Stimulated activated CD4-positive, alpha-beta T cell treated with anti-CD3 and anti-CD28 coated beads, TNF-alpha, amount 100 ng/mL, for 48 hours (primary cell): ENCODE results near the gene GALNT2.

ENCODE experiments used
- DNase-seq, 3 donors: peaks; one replicate each; pipeline ENCODE4 v3.0.0-alpha.2; 2020; ENCODE audit warnings: low read depth in 3 of 3

GALNT2 gene

DNA sequence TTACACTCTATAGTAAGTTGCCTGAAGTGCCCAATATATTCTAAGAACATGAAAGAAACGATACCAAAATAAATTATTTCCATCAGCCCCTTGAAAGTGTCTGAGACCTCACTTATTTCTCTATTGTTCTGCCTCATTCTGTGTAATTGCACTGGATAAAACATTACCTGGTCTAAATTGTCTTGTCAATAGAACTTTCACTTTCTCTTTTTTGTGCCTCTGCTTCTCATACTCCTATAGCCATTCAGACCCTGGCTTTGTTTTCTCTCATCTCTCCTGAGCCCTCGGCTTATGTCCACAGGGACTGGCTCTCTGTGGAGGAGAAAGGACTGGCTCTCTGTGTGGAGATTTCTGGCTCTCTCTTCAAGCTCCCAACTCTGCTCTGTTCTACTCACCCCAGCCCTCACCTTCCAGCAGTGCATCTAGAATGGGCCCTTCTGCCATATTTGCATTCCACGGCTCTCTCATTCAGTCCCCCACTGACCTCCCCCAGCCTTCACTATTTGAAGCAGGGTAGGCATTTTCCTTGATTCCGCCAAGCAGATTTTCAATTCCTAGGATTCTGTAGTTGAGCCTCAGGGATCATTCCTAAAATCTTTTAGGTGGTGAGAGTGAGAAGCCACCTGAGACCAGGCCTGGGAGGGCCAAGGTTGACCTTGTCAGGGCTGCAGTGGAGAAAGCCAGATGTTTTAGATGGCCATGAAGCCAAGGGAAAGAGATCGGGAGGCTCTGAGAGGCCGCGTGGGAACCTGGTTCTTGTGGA, 15.9 kb upstream of the GALNT2 start:
- no peak for DNase-seq

DNA sequence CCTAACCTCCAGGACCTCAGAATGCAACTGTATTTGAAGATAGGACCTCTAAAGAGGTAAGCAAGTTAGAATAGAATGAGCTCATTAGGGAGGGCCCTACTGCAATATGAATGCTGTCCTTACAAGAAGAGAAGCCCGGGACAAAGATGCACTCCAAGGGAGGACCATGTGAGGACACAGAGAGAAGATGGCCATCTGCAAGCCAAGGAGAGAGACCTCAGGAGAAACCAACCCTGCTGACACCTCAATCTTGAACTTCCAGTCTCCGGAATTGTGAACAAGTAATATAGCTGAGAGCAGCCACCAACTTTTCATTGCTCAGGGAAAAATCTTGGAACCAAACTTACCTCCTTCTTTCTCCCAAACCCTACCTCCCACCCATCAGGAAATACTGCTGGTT, 15.0 kb upstream of the GALNT2 start:
- no peak for DNase-seq

GRCh38 chr1:230052665-230053064, 14.4 kb upstream of the GALNT2 start:
- DNase-seq = no peak

DNA sequence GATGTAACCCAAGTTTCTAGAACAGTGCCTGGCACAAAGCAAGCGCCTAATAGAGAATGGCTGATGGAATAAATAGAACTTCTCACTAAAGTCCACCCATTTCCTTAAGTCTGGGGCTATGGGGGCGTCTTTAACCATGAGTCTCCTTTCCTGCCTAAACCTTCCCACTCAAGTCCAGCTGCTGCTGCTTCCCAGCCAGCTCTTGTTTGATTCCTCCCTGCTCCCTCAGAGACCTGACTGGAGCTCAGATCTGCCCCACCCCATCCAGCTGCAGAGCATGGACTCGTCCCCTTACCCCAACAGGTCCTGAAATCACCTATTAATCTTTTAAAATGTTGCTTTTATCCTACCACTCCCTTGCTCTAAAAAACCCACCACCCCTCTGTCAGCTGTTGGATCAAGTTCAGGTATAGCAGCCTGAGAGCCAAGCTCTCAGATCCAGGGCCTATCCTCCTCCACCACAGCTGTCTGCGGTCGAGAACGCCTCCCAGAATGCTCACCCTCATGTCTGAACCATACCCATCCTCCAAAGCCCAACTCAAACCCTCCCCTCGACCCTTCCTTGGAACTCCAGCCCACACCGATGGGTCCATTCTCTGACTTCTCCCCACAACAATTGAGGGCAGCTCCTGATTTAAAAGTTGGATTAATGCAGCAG, 12.8 kb upstream of the GALNT2 start:
- no peak for DNase-seq

GRCh38 chr1:230056098-230056497, 10.9 kb upstream of the GALNT2 start:
- no peak for DNase-seq

- DNase-seq = no peak
Observed at GRCh38 chr1:230057100-230057499, 9.9 kb upstream of the GALNT2 start.

- no peak for DNase-seq
Observed at GRCh38 chr1:230057681-230058565, 9.1 kb upstream of the GALNT2 start.

- DNase-seq = no peak
Observed at GRCh38 chr1:230058626-230059025, 8.4 kb upstream of the GALNT2 start.

DNA sequence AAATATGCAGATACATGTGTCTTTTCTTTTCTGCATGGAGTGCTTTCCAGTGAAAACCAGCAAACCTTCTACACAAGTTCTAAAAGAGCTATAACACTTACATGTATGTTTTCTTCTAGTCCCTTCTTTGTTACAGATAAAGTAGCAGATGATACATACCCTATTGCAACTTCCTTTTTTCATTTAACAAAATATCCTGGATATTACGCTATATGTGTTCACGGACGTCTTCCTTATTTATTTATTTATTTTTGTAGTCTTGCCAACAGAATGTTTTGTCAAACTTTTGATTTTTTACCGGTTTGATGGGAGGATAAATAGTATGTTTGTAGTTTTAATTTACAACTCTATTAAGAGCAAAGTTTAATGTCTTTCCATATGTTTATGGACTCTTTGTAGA, 5.2 kb upstream of the GALNT2 start:
- no peak for DNase-seq

- DNase-seq = no peak
Observed at GRCh38 chr1:230062521-230062920, 4.5 kb upstream of the GALNT2 start.

DNA sequence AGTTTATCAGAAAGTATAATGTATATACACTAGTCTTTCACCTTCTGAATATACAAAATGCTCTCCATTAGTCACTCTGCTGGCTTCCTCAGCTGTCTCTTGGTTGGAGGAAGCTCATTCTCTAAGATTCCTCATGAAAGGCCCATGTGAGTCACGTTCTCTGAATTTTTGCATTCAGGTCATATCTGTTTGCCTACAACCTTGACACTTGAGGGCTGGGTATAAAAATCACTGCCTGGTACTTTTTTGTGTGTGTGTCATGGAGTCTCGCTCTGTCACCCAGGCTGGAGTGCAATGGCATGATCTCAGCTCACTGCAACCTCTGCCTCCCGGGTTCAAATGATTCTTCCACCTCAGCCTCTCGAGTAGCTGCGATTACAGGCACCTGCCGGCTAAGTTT, 2.8 kb upstream of the GALNT2 start:
- DNase-seq = no peak

GRCh38 chr1:230065161-230065560, 1.9 kb upstream of the GALNT2 start:
- DNase-seq = no peak

DNA sequence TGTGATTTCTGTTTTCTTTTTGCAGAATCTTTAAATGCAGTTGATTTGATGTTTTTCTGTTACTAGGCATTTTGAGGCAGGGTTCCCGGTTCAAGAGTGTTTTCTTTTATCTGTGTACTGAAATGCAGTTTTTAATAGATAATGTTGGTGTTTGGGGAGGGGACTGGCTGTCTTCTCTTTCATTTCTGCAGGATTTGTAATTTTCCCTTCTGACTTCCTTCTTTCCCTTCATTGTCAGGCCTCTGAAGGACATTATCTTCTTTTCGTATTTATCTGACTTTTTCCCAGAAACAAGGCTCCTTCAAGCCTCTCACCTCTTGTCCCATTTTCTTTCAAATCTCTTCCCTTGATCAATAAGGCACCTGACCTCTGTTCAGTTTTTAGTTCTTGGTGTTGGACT, 1.5 kb upstream of the GALNT2 start:
- no peak for DNase-seq

GRCh38 chr1:230066031-230066430, 1.0 kb upstream of the GALNT2 start:
- DNase-seq = no peak

DNA sequence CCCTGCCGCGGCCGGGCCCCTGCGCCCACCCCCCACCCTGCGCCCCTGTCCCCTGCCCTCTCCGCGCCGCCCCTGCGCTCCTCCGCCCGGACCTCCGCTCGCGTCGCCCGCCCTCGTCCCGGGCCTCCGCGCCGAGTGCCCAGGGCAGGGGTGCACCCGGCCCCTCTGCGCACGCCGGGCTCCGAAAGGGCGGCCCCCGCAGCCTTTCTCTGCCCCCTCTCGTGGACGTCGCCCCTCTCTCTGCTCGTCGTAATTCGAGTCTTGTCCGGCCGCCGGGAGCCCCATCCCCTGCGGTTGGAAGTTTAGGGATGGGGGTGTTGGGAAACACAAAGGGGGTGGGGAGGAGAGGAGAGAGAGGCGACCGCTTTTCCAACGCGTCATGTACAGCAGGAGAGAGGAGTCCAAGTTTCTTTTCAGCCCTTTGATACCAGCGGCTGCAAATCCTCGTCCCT, 407 bp downstream of the GALNT2 start:
- no peak for DNase-seq

GRCh38 chr1:230067871-230068620, 1.0 kb downstream of the GALNT2 start:
- DNase-seq = no peak

- no peak for DNase-seq
Observed at GRCh38 chr1:230068621-230068873, 1.5 kb downstream of the GALNT2 start.

DNA sequence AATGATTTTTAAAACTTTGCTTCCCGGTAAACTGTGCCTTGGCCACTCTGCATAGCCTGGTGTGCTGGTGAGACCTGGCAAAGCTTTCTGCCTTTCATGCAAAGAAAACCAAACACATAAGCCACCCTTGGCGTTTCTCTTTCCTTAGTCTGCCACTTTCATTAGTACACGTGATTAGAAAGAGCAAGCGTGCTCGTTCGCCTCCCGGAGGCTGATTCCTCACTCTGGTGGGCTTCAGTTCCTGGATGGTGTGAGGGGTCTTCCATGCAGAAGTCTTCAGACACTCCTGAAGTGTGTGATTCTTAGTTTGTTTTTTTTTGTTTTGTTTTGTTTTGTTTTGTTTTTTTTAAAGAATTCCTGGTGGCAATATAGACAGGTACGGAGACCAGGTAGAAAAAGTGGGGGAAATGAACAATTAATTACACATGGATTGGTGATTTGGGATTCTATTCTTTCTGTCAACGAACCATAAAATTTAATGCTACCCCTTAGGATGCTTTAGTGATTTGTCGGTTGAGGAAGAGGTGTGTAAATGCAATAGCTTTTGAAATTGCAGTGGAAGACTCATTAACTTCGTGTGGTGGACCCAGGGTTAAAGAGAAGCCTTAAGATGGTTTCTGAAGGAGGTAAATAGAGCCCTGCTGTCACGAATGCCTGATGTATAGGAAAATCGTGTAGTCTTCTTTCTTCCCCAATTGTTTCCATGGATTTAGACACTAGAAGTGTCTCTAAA, 2.1 kb downstream of the GALNT2 start:
- DNase-seq = no peak

GRCh38 chr1:230069796-230070195, 2.8 kb downstream of the GALNT2 start:
- no peak for DNase-seq

- no peak for DNase-seq
Observed at GRCh38 chr1:230070321-230071208, 3.5 kb downstream of the GALNT2 start.
